Measurements from ENCODE around the gene FOXQ1. TPM values are rescaled to one million over a fixed set of nuclear protein-coding genes. Genes with fewer than 3 reads are reported as not detected.

FOXQ1 gene
- total RNA-seq, 3 donors from 2014 or later: 0.16 to 1.5 TPM; not detected in 1

- DNase-seq (ENCODE audit: low spot score in 2 of 2): no peak
- peaks cover 0 to 61% of the 10 kb centered on the region in 2 donors for H3K27me3 ChIP-seq
Observed at GRCh38 chr6:1312473-1313367, 822 bp downstream of the FOXQ1 start.

DNA sequence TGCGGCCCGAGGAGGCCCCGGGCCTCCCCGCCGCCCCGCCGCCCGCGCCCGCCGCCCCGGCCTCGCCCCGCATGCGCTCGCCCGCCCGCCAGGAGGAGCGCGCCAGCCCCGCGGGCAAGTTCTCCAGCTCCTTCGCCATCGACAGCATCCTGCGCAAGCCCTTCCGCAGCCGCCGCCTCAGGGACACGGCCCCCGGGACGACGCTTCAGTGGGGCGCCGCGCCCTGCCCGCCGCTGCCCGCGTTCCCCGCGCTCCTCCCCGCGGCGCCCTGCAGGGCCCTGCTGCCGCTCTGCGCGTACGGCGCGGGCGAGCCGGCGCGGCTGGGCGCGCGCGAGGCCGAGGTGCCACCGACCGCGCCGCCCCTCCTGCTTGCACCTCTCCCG, 1.5 kb downstream of the FOXQ1 start:
- Histone ChIP-seq H3K27me3 (peaks cover 0 to 61% of the 10 kb centered on the region in 2 donors), H3K9me3 (no peaks in the 10 kb centered on the region), H3K4me1 (peaks cover 0 to 6% of the 10 kb centered on the region in 2 donors), H3K36me3 (no peaks in the 10 kb centered on the region), H3K27ac (no peak overlapping the region), H3K4me3 (peak overlapping the region in 2 of 3 donors; percentile 52 to 61)
- no peak for DNase-seq (ENCODE audit: low spot score in 2 of 2)
- no peak for TF ChIP-seq POLR2AphosphoS5 (IDR thresholded peaks at IDR 0.05)
- TF ChIP-seq, protein P1, sequence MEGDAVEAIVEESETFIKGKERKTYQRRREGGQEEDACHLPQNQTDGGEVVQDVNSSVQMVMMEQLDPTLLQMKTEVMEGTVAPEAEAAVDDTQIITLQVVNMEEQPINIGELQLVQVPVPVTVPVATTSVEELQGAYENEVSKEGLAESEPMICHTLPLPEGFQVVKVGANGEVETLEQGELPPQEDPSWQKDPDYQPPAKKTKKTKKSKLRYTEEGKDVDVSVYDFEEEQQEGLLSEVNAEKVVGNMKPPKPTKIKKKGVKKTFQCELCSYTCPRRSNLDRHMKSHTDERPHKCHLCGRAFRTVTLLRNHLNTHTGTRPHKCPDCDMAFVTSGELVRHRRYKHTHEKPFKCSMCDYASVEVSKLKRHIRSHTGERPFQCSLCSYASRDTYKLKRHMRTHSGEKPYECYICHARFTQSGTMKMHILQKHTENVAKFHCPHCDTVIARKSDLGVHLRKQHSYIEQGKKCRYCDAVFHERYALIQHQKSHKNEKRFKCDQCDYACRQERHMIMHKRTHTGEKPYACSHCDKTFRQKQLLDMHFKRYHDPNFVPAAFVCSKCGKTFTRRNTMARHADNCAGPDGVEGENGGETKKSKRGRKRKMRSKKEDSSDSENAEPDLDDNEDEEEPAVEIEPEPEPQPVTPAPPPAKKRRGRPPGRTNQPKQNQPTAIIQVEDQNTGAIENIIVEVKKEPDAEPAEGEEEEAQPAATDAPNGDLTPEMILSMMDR (IDR thresholded peaks at IDR 0.05): no peak
- TF ChIP-seq POLR2A (IDR thresholded peaks at IDR 0.05): no peak
- intact Hi-C loops (cut with DNase I; ENCODE audit: low total_unique reads): no loop called here

More at GRCh38 chr6:1312473-1313367, 822 bp downstream of the FOXQ1 start:
- no peak for TF ChIP-seq POLR2A (IDR thresholded peaks at IDR 0.05)
- TF ChIP-seq, protein P1 (IDR thresholded peaks at IDR 0.05): no peak
- no peak for TF ChIP-seq POLR2AphosphoS5 (IDR thresholded peaks at IDR 0.05)
- Histone ChIP-seq H3K4me3 (peak overlapping the region; percentile 38 to 61 (median 52)), H3K4me1 (peaks cover 0 to 6% of the 10 kb centered on the region in 2 donors), H3K9me3 (no peaks in the 10 kb centered on the region), H3K36me3 (no peaks in the 10 kb centered on the region), H3K27ac (peak overlapping the region; percentile 14 to 83)
- intact Hi-C loops (cut with DNase I; ENCODE audit: low total_unique reads): no loop called here

- peak overlapping the region in 2 of 3 donors; percentile 52 to 61 for H3K4me3 ChIP-seq
- no peaks in the 10 kb centered on the region for H3K36me3 ChIP-seq
- no peak overlapping the region for H3K27ac ChIP-seq
- intact Hi-C loops (cut with DNase I; ENCODE audit: low total_unique reads): no loop called here
- peaks cover 0 to 6% of the 10 kb centered on the region in 2 donors for H3K4me1 ChIP-seq
- no peaks in the 10 kb centered on the region for H3K9me3 ChIP-seq
- peaks cover 0 to 61% of the 10 kb centered on the region in 2 donors for H3K27me3 ChIP-seq
- TF ChIP-seq, protein P1 (IDR thresholded peaks at IDR 0.05): peak in 1 of 3 donors; percentile 28
- TF ChIP-seq POLR2AphosphoS5 (IDR thresholded peaks at IDR 0.05): no peak
- no peak for TF ChIP-seq POLR2A (IDR thresholded peaks at IDR 0.05)
- no peak for DNase-seq (ENCODE audit: low spot score in 2 of 2)
Observed at GRCh38 chr6:1313767-1314503, 2.0 kb downstream of the FOXQ1 start.

DNA sequence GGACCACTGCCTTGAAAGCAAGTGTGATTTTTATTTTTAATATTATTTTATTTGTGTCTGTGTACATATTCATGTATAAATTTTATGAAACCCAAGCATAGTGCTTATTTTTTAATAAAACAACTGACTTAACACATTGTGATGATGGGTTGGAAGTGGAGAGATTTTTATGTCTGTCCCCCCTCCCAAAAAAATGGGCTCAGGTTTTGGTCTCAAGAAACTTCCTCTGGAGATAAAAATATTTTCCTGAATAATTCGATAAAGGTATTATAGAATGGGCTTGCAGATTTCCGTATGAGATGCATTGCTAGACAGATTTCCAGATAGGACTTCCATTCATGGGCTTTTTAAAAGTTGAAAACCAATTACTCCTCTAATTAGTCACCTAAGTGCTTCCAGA, 2.7 kb downstream of the FOXQ1 start:
- peaks cover 0 to 58% of the 10 kb centered on the region in 2 donors for H3K27me3 ChIP-seq
- intact Hi-C loops (cut with DNase I; ENCODE audit: low total_unique reads): no loop called here
- H3K4me3 ChIP-seq: no peak overlapping the region
- no peak for DNase-seq (ENCODE audit: low spot score in 2 of 2)
- H3K4me1 ChIP-seq: peaks cover 0 to 6% of the 10 kb centered on the region in 2 donors
- TF ChIP-seq POLR2AphosphoS5 (IDR thresholded peaks at IDR 0.05): no peak
- TF ChIP-seq, protein P1 (IDR thresholded peaks at IDR 0.05): no peak
- TF ChIP-seq POLR2A (IDR thresholded peaks at IDR 0.05): no peak
- H3K27ac ChIP-seq: no peak overlapping the region
- no peaks in the 10 kb centered on the region for H3K9me3 ChIP-seq
- H3K36me3 ChIP-seq: no peaks in the 10 kb centered on the region
